Ovary (tissue), 9 donors: ENCODE measurements around the gene ARHGAP33. TPM values are rescaled to one million over a fixed set of nuclear protein-coding genes. Genes with fewer than 3 reads are reported as not detected.
"Not testable (repeated sequence)": the region's sequence is repeated elsewhere in the genome, so short reads cannot be mapped to it uniquely, and the experiment has no call there.

Source experiments
- DNase-seq, 5 donors: peaks; one replicate each; pipeline ENCODE4 v3.0.0-alpha.2; 2019 to 2020
- H3K27ac ChIP-seq, 2 donors: fragments of 200-600 bp; one replicate each; pipeline versions ENCODE4 v1.5.1 to v1.8.0; 2019 to 2022
- H3K27me3 ChIP-seq: fragments of 200-600 bp; one replicate; pipeline ENCODE4 v1.8.0; 2022
- H3K36me3 ChIP-seq: fragments of 200-600 bp; sonication (generic); one replicate; pipeline ENCODE4 v1.5.1; 2019
- H3K4me1 ChIP-seq: one replicate; pipeline ENCODE4 v1.8.1; 2013; ENCODE audit warnings: mild to moderate bottlenecking, moderate library complexity; ENCODE audit not compliant: insufficient read depth
- H3K4me3 ChIP-seq: fragments of 200-600 bp; sonication (generic); one replicate; pipeline ENCODE4 v1.5.1; 2017
- H3K9me3 ChIP-seq, 2 donors: fragments of 200-600 bp in 1 of 2; sonication (generic) in 1 of 2; one replicate each; pipeline versions ENCODE4 v1.5.1 to v1.8.1; 2013 to 2019; ENCODE audit warnings: mild to moderate bottlenecking in 1 of 2, moderate library complexity in 1 of 2
- EP300 ChIP-seq: sonication (generic); formaldehyde crosslinking; IDR thresholded peaks from one replicate; pipeline ENCODE4 v1.6.1; 2017; ENCODE audit warnings: antibody characterized with exemption
- POLR2A ChIP-seq: fragments of 450-650 bp; IDR thresholded peaks from one replicate; pipeline ENCODE4 v1.6.1; 2017; ENCODE audit warnings: antibody characterized with exemption, mild to moderate bottlenecking, moderate library complexity
- WGBS, 3 donors: extraction: QIAGEN DNeasy Blood & Tissue Kit in 1 of 3; methylation state at CpG; one replicate each; pipeline versions ENCODE4 v1.1.5 to v1.1.7; 2013 to 2017; 5-methylcytosine and 5-hydroxymethylcytosine counted together
- intact Hi-C, 4 donors: fragments of 100-400 bp; cut with DNase I; formaldehyde crosslinking; loops; one replicate each; pipeline versions ENCODE4 v1.11.0 to v1.15.1; 2022 to 2023
- polyA plus RNA-seq, 2 donors: library from polyadenylated mRNA; stranded (reverse); fragments of 200-250 nt in 1 of 2; fragments of 350-450 nt in 1 of 2; fragmentation: Illumina TruSeq in 1 of 2; extraction: RNeasy Lipid Tissue Mini Kit (QIAGEN cat#74804) in 1 of 2; gene quantifications; one replicate each; pipeline ENCODE4 v1.2.3, GENCODE V29; 2013 to 2014
- total RNA-seq, 7 donors: library from RNA; depleted of rRNA in 2 of 7; stranded (reverse); fragments of >200 nt in 2 of 7; fragmentation: NEBNext Ultra II Directional in 3 of 7; extraction: Animal tissue kit (Norgen Biotek cat#: 25700) in 3 of 7; gene quantifications; one replicate each; pipeline versions ENCODE4 v1.1.0 to v1.2.4, GENCODE V29; 2016 to 2023
- TF ChIP-seq, protein P1 (sequence below), 3 donors: fragments of 450-650 bp in 2 of 3; fragments of 200-600 bp in 1 of 3; IDR thresholded peaks; one replicate each; pipeline versions ENCODE4 v1.5.1 to v1.8.0; 2016 to 2022; ENCODE audit warnings: antibody characterized with exemption in 3 of 3, mild to moderate bottlenecking in 1 of 3
- donor health status: DM: no; HTN: no; CAD: no; lungs with moderate emphysema.
- donor health status: DM: no; HTN: no; CAD: no.
- donor health status: Bipolar disorder and iron deficiency.
- donor health status: DM: yes; HTN: yes; CAD: no.
- donor health status: DM: no; HTN: no; CAD: no.
- donor health status: DM: yes; HTN: yes; CAD: no.

The ARHGAP33 gene
- total and polyA plus RNA-seq, 9 donors, result 0.95 to 52.7 (median 32.7) TPM

DNA sequence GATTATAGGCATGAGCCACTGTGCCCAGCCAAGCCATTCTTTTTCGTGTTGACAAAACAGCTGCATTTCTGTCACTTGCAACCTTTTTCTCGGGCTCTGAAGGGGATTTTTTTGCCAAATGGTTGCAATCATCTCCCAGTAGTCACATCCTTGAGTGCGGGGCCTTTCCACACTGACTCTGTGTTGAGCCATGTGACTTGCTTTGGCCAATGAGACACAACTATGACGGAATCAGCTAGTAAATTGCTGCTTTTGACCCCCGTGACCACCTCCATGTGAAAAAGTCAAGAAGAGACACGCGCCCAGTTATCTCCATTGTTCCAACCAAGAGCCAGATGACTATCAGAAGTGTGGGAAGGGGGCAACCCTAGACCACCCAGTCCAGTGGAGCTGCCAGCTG lies 58.6 kb downstream of the ARHGAP33 start:
- no peaks in the 10 kb centered on the region for H3K27me3 ChIP-seq
- intact Hi-C loops, result loop anchor here in 1 of 4 donors (5.0 kb wide), 1 partner anchor 157 kb away; no protein-coding TSS in a partner anchor

DNA sequence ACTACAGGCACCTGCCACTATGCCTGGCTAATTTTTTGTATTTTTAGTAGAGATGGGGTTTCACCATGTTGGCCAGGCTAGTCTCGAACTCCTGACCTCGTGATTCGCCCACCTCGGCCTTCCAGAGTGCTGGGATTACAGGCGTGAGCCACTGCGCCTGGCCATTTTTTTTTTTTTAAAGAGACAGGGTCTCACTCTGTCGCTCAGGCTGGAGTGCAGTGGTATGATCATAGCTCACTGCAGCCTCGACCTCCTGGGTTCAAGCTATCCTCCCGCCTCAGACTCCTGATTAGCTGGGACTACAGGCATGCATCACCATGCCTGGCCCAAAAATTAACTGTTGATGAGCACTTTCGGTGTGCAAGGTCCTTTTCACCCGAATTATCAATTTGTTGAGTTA lies 60.7 kb downstream of the ARHGAP33 start:
- not testable (repeated sequence) for H3K27me3 ChIP-seq
- 44 to 53% (median 45%) methylated on average over 11 of the region's 11 CpGs for WGBS, 3 donors

More for the DNA sequence above, 58.6 kb downstream of the ARHGAP33 start:
- Histone ChIP-seq H3K36me3 (no peaks in the 10 kb centered on the region), H3K9me3 (no peaks in the 10 kb centered on the region), H3K4me3 (no peak overlapping the region), H3K27ac (no peak overlapping the region), H3K4me1 (no peaks in the 10 kb centered on the region)
- TF ChIP-seq EP300 (no peak), POLR2A (no peak)
- TF ChIP-seq, protein P1, sequence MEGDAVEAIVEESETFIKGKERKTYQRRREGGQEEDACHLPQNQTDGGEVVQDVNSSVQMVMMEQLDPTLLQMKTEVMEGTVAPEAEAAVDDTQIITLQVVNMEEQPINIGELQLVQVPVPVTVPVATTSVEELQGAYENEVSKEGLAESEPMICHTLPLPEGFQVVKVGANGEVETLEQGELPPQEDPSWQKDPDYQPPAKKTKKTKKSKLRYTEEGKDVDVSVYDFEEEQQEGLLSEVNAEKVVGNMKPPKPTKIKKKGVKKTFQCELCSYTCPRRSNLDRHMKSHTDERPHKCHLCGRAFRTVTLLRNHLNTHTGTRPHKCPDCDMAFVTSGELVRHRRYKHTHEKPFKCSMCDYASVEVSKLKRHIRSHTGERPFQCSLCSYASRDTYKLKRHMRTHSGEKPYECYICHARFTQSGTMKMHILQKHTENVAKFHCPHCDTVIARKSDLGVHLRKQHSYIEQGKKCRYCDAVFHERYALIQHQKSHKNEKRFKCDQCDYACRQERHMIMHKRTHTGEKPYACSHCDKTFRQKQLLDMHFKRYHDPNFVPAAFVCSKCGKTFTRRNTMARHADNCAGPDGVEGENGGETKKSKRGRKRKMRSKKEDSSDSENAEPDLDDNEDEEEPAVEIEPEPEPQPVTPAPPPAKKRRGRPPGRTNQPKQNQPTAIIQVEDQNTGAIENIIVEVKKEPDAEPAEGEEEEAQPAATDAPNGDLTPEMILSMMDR (IDR thresholded peaks at IDR 0.05), result no peak
- DNase-seq, result no peak
- WGBS, 3 donors, result 46 to 64% (median 51%) methylated on average over 7 of the region's 7 CpGs

More for the DNA sequence above, 60.7 kb downstream of the ARHGAP33 start:
- DNase-seq, H3K4me3 ChIP-seq, H3K36me3 ChIP-seq, H3K4me1 ChIP-seq, H3K27ac ChIP-seq, intact Hi-C loops, H3K9me3 ChIP-seq: not testable (repeated sequence)

Other genes with a start within 250 kb of the ARHGAP33 start
- gene SBSN, start 247.3 kb upstream of the ARHGAP33 start, total RNA-seq, result not detected
- not detected for gene SBSN, start 247.3 kb upstream of the ARHGAP33 start, polyA plus RNA-seq
- not detected for gene GAPDHS, start 242.1 kb upstream of the ARHGAP33 start, total RNA-seq
- gene GAPDHS, start 242.1 kb upstream of the ARHGAP33 start, polyA plus RNA-seq, result not detected
- gene TMEM147, start 229.9 kb upstream of the ARHGAP33 start, total RNA-seq, result 10 to 100 TPM; 61.4 to 87.7 (median 66.8) TPM
- gene TMEM147, start 229.9 kb upstream of the ARHGAP33 start, polyA plus RNA-seq, result 100 to 1,000 TPM in 1 of 2 donors, 10 to 100 TPM in 1; 80.9 to 105 TPM
- gene ATP4A, start 211.9 kb upstream of the ARHGAP33 start, total RNA-seq, result not detected
- gene ATP4A, start 211.9 kb upstream of the ARHGAP33 start, polyA plus RNA-seq, result under 1 TPM in 1 of 2 donors, not detected in 1; 0.02 TPM
- not detected for gene PMIS2, start 189.4 kb upstream of the ARHGAP33 start, total RNA-seq
- not detected for gene PMIS2, start 189.4 kb upstream of the ARHGAP33 start, polyA plus RNA-seq
- 10 to 100 TPM; 10.6 to 24.5 (median 19.5) TPM for gene HAUS5, start 162.8 kb upstream of the ARHGAP33 start, total RNA-seq
- gene HAUS5, start 162.8 kb upstream of the ARHGAP33 start, polyA plus RNA-seq, result 10 to 100 TPM in 1 of 2 donors, 1 to 10 TPM in 1; 8.8 to 14.8 TPM
- 10 to 100 TPM; 43.0 to 90.4 (median 78.1) TPM for gene RBM42, start 146.5 kb upstream of the ARHGAP33 start, total RNA-seq
- 10 to 100 TPM in 1 of 2 donors, 1 to 10 TPM in 1; 6.1 to 68.0 TPM for gene RBM42, start 146.5 kb upstream of the ARHGAP33 start, polyA plus RNA-seq
- 1 to 10 TPM in 5 of 7 donors, under 1 TPM in 2; 0.79 to 2.5 (median 1.4) TPM for gene ETV2, start 133.8 kb upstream of the ARHGAP33 start, total RNA-seq
- gene ETV2, start 133.8 kb upstream of the ARHGAP33 start, polyA plus RNA-seq, result 1 to 10 TPM in 1 of 2 donors, not detected in 1; 1.9 TPM
- 100 to 1,000 TPM; 181 to 320 (median 243) TPM for gene COX6B1, start 127.2 kb upstream of the ARHGAP33 start, total RNA-seq
- 100 to 1,000 TPM; 466 to 601 TPM for gene COX6B1, start 127.2 kb upstream of the ARHGAP33 start, polyA plus RNA-seq
- gene UPK1A, start 109.0 kb upstream of the ARHGAP33 start, total RNA-seq, result not detected
- gene UPK1A, start 109.0 kb upstream of the ARHGAP33 start, polyA plus RNA-seq, result under 1 TPM; 0.06 to 0.20 TPM
- gene ZBTB32, start 71.0 kb upstream of the ARHGAP33 start, total RNA-seq, result under 1 TPM in 1 of 7 donors, not detected in 6; 0.41 TPM
- not detected for gene ZBTB32, start 71.0 kb upstream of the ARHGAP33 start, polyA plus RNA-seq
- 10 to 100 TPM; 13.0 to 53.7 (median 38.4) TPM for gene KMT2B, start 57.6 kb upstream of the ARHGAP33 start, total RNA-seq
- gene KMT2B, start 57.6 kb upstream of the ARHGAP33 start, polyA plus RNA-seq, result 10 to 100 TPM in 1 of 2 donors, 1 to 10 TPM in 1; 8.8 to 27.2 TPM
- 10 to 100 TPM in 3 of 7 donors, 1 to 10 TPM in 4; 3.6 to 12.8 (median 7.6) TPM for gene IGFLR1, start 33.1 kb upstream of the ARHGAP33 start, total RNA-seq
- gene IGFLR1, start 33.1 kb upstream of the ARHGAP33 start, polyA plus RNA-seq, result 1 to 10 TPM in 1 of 2 donors, under 1 TPM in 1; 0.93 to 9.0 TPM
- 10 to 100 TPM; 16.7 to 37.5 (median 25.6) TPM for gene U2AF1L4, start 30.1 kb upstream of the ARHGAP33 start, total RNA-seq
- gene U2AF1L4, start 30.1 kb upstream of the ARHGAP33 start, polyA plus RNA-seq, result 10 to 100 TPM; 16.7 to 37.7 TPM
- gene PSENEN, start 29.9 kb upstream of the ARHGAP33 start, total RNA-seq, result 10 to 100 TPM; 23.4 to 90.4 (median 44.9) TPM
- 10 to 100 TPM; 34.0 to 44.6 TPM for gene PSENEN, start 29.9 kb upstream of the ARHGAP33 start, polyA plus RNA-seq
- gene LIN37, start 27.0 kb upstream of the ARHGAP33 start, total RNA-seq, result 10 to 100 TPM; 14.5 to 25.6 (median 19.1) TPM
- 10 to 100 TPM in 1 of 2 donors, 1 to 10 TPM in 1; 9.8 to 24.1 TPM for gene LIN37, start 27.0 kb upstream of the ARHGAP33 start, polyA plus RNA-seq
- gene HSPB6, start 18.5 kb upstream of the ARHGAP33 start, total RNA-seq, result 100 to 1,000 TPM in 6 of 7 donors, 10 to 100 TPM in 1; 44.9 to 276 (median 232) TPM
- gene HSPB6, start 18.5 kb upstream of the ARHGAP33 start, polyA plus RNA-seq, result 100 to 1,000 TPM; 101 to 434 TPM
- 10 to 100 TPM in 5 of 7 donors, 1 to 10 TPM in 2; 3.3 to 59.0 (median 32.0) TPM for gene PROSER3, start 17.4 kb upstream of the ARHGAP33 start, total RNA-seq
- gene PROSER3, start 17.4 kb upstream of the ARHGAP33 start, polyA plus RNA-seq, result 10 to 100 TPM; 12.6 to 12.9 TPM
- under 1 TPM in 1 of 7 donors, not detected in 6; 0.41 TPM for gene PRODH2, start 37.3 kb downstream of the ARHGAP33 start, total RNA-seq
- gene PRODH2, start 37.3 kb downstream of the ARHGAP33 start, polyA plus RNA-seq, result not detected
- 1 to 10 TPM in 1 of 7 donors, under 1 TPM in 1, not detected in 5; 0.12 to 1.0 TPM for gene NPHS1, start 76.9 kb downstream of the ARHGAP33 start, total RNA-seq
- under 1 TPM in 1 of 2 donors, not detected in 1; 0.01 TPM for gene NPHS1, start 76.9 kb downstream of the ARHGAP33 start, polyA plus RNA-seq
- under 1 TPM in 2 of 7 donors, not detected in 5; 0.12 to 0.15 TPM for gene KIRREL2, start 81.3 kb downstream of the ARHGAP33 start, total RNA-seq
- gene KIRREL2, start 81.3 kb downstream of the ARHGAP33 start, polyA plus RNA-seq, result under 1 TPM; 0.02 to 0.05 TPM
- 10 to 100 TPM in 1 of 7 donors, 1 to 10 TPM in 3, under 1 TPM in 3; 0.55 to 10.1 (median 1.5) TPM for gene APLP1, start 93.0 kb downstream of the ARHGAP33 start, total RNA-seq
- 1 to 10 TPM; 1.6 to 3.0 TPM for gene APLP1, start 93.0 kb downstream of the ARHGAP33 start, polyA plus RNA-seq
- 10 to 100 TPM; 10.4 to 23.7 (median 14.6) TPM for gene NFKBID, start 125.0 kb downstream of the ARHGAP33 start, total RNA-seq
- 1 to 10 TPM; 4.8 to 5.0 TPM for gene NFKBID, start 125.0 kb downstream of the ARHGAP33 start, polyA plus RNA-seq
- gene HCST, start 127.0 kb downstream of the ARHGAP33 start, total RNA-seq, result 1 to 10 TPM in 6 of 7 donors, under 1 TPM in 1; 0.92 to 6.3 (median 5.5) TPM
- gene HCST, start 127.0 kb downstream of the ARHGAP33 start, polyA plus RNA-seq, result 1 to 10 TPM; 8.5 to 9.2 TPM
- 10 to 100 TPM in 6 of 7 donors, 1 to 10 TPM in 1; 9.2 to 41.5 (median 31.4) TPM for gene TYROBP, start 132.7 kb downstream of the ARHGAP33 start, total RNA-seq
- 100 to 1,000 TPM in 1 of 2 donors, 10 to 100 TPM in 1; 55.1 to 135 TPM for gene TYROBP, start 132.7 kb downstream of the ARHGAP33 start, polyA plus RNA-seq
- gene LRFN3, start 160.8 kb downstream of the ARHGAP33 start, total RNA-seq, result 10 to 100 TPM; 10.6 to 31.2 (median 21.9) TPM
- gene LRFN3, start 160.8 kb downstream of the ARHGAP33 start, polyA plus RNA-seq, result 10 to 100 TPM in 1 of 2 donors, 1 to 10 TPM in 1; 6.4 to 13.4 TPM
- 10 to 100 TPM; 17.0 to 78.6 (median 20.2) TPM for gene SDHAF1, start 219.6 kb downstream of the ARHGAP33 start, total RNA-seq
- gene SDHAF1, start 219.6 kb downstream of the ARHGAP33 start, polyA plus RNA-seq, result 10 to 100 TPM; 11.2 to 21.6 TPM
- gene SYNE4, start 233.2 kb downstream of the ARHGAP33 start, total RNA-seq, result 1 to 10 TPM in 4 of 7 donors, under 1 TPM in 3; 0.43 to 2.6 (median 1.7) TPM
- gene SYNE4, start 233.2 kb downstream of the ARHGAP33 start, polyA plus RNA-seq, result under 1 TPM; 0.37 to 0.48 TPM
- gene ALKBH6, start 238.6 kb downstream of the ARHGAP33 start, total RNA-seq, result 10 to 100 TPM; 12.7 to 25.5 (median 18.6) TPM
- gene ALKBH6, start 238.6 kb downstream of the ARHGAP33 start, polyA plus RNA-seq, result 10 to 100 TPM; 17.7 to 18.3 TPM